ENCODE data around the gene SLC35E2B. TPM values are rescaled to one million over a fixed set of nuclear protein-coding genes. Genes with fewer than 3 reads are reported as not detected.

Gene SLC35E2B
- total RNA-seq, 4 donors from 2014 or later: 38.2 to 67.8 (median 46.1) TPM

- H3K4me3 ChIP-seq: no peak overlapping the region
- no peaks in the 10 kb centered on the region for H3K36me3 ChIP-seq
- H3K4me1 ChIP-seq: peaks cover 0 to 35% (median 15%) of the 10 kb centered on the region in 4 donors
- 65 to 67% methylated on average over 12 of the region's 12 CpGs for WGBS, 2 donors
- TF ChIP-seq EP300 (IDR thresholded peaks at IDR 0.05) (no peak), CTCF (IDR thresholded peaks at IDR 0.05) (no peak), POLR2A (IDR thresholded peaks at IDR 0.05) (no peak)
- no peaks in the 10 kb centered on the region for H3K9me3 ChIP-seq
- no peak for DNase-seq (ENCODE audit: low spot score in 2 of 2)
- H3K27ac ChIP-seq: no peak overlapping the region
- no peaks in the 10 kb centered on the region for H3K27me3 ChIP-seq
These were observed 82.6 kb downstream of the SLC35E2B start for GRCh38 chr1:1609822-1610485.

Other genes with a start within 250 kb of the SLC35E2B start
- 1 to 10 TPM in 3 of 4 donors, under 1 TPM in 1; 0.42 to 9.9 (median 3.2) TPM for gene ATAD3C, start 243.1 kb downstream of the SLC35E2B start, total RNA-seq
- gene ATAD3B, start 221.0 kb downstream of the SLC35E2B start, total RNA-seq: 10 to 100 TPM; 18.4 to 48.9 (median 22.5) TPM
- 10 to 100 TPM; 19.6 to 47.4 (median 27.0) TPM for gene ATAD3A, start 180.6 kb downstream of the SLC35E2B start, total RNA-seq
- gene TMEM240, start 152.2 kb downstream of the SLC35E2B start, total RNA-seq: 10 to 100 TPM in 1 of 4 donors, 1 to 10 TPM in 2, not detected in 1; 4.0 to 27.3 (median 5.1) TPM
- 100 to 1,000 TPM; 129 to 161 (median 146) TPM for gene SSU72, start 117.9 kb downstream of the SLC35E2B start, total RNA-seq
- gene FNDC10, start 92.7 kb downstream of the SLC35E2B start, total RNA-seq: 1 to 10 TPM; 1.4 to 3.0 (median 2.0) TPM
- gene MIB2, start 77.3 kb downstream of the SLC35E2B start, total RNA-seq: 100 to 1,000 TPM in 1 of 4 donors, 10 to 100 TPM in 3; 50.5 to 108 (median 98.6) TPM
- 1 to 10 TPM; 1.2 to 6.6 (median 3.8) TPM for gene MMP23B, start 60.6 kb downstream of the SLC35E2B start, total RNA-seq
- gene CDK11B, start 33.8 kb downstream of the SLC35E2B start, total RNA-seq: 10 to 100 TPM; 12.6 to 31.8 (median 24.7) TPM
- gene CDK11A, start 31.6 kb upstream of the SLC35E2B start, total RNA-seq: 10 to 100 TPM; 36.1 to 71.1 (median 54.6) TPM
- 100 to 1,000 TPM; 111 to 145 (median 119) TPM for gene NADK, start 85.7 kb upstream of the SLC35E2B start, total RNA-seq
- 100 to 1,000 TPM; 150 to 191 (median 159) TPM for gene GNB1, start 198.3 kb upstream of the SLC35E2B start, total RNA-seq
- gene CALML6, start 222.5 kb upstream of the SLC35E2B start, total RNA-seq: under 1 TPM in 2 of 4 donors, not detected in 2; 0.42 to 0.78 TPM
- gene TMEM52, start 226.5 kb upstream of the SLC35E2B start, total RNA-seq: 1 to 10 TPM in 1 of 4 donors, not detected in 3; 1.0 TPM